HL-60 (cell line): ENCODE measurements around the gene NELFB.

Experiments used
- DNase-seq, 2 experiments: peaks; one replicate each; pipeline ENCODE4 v3.0.0-alpha.2; 2010 to 2020; ENCODE audit warnings: low read depth in 1 of 2, low spot score in 1 of 2
- H3K27ac ChIP-seq: fragments of 250-450 bp; sonication (Bioruptor Pico); replicated peaks from 2 replicates; pipeline ENCODE4 v1.5.1; 2020; ENCODE audit warnings: mild to moderate bottlenecking, moderate library complexity
- H3K27me3 ChIP-seq: fragments of 250-450 bp; sonication (Bioruptor Pico); 2 replicates; pipeline ENCODE4 v1.5.1; 2021; ENCODE audit warnings: mild to moderate bottlenecking, moderate library complexity; ENCODE audit not compliant: insufficient read depth, poor library complexity, severe bottlenecking
- H3K4me3 ChIP-seq: replicated peaks from 2 replicates; pipeline ENCODE4 v1.5.1; 2011; ENCODE audit warnings: mild to moderate bottlenecking, control low read depth, low read length; ENCODE audit not compliant: insufficient read depth
- CTCF ChIP-seq: IDR thresholded peaks from one replicate; pipeline ENCODE4 v1.5.1; 2011; ENCODE audit warnings: low read length, control low read depth, inconsistent platforms; ENCODE audit not compliant: insufficient read depth
- GABPA ChIP-seq: IDR thresholded peaks from 2 replicates; pipeline ENCODE4 v1.6.1; 2012; ENCODE audit warnings: low read depth
- POLR2AphosphoS5 ChIP-seq: IDR thresholded peaks from 2 replicates; pipeline ENCODE4 v1.6.1; 2012; ENCODE audit warnings: low read depth
- SPI1 ChIP-seq: IDR thresholded peaks from 2 replicates; pipeline ENCODE4 v1.6.1; 2012; ENCODE audit warnings: low read depth, mild to moderate bottlenecking, borderline replicate concordance
- long read RNA-seq: library from polyadenylated mRNA; unstranded; transcript quantifications from one replicate; pipeline ENCODE4 v2.0.0, GENCODE V29; 2020
- TF ChIP-seq, protein P1 (sequence below): IDR thresholded peaks from 2 replicates; pipeline ENCODE4 v1.6.1; 2012; ENCODE audit warnings: low read depth; ENCODE audit not compliant: insufficient replicate concordance

Gene NELFB
- long read RNA-seq, partial matches to known transcripts, result 16 of 19 reads
- long read RNA-seq, other reads (novel, unspliced or antisense), result 2 of 19 reads

DNA sequence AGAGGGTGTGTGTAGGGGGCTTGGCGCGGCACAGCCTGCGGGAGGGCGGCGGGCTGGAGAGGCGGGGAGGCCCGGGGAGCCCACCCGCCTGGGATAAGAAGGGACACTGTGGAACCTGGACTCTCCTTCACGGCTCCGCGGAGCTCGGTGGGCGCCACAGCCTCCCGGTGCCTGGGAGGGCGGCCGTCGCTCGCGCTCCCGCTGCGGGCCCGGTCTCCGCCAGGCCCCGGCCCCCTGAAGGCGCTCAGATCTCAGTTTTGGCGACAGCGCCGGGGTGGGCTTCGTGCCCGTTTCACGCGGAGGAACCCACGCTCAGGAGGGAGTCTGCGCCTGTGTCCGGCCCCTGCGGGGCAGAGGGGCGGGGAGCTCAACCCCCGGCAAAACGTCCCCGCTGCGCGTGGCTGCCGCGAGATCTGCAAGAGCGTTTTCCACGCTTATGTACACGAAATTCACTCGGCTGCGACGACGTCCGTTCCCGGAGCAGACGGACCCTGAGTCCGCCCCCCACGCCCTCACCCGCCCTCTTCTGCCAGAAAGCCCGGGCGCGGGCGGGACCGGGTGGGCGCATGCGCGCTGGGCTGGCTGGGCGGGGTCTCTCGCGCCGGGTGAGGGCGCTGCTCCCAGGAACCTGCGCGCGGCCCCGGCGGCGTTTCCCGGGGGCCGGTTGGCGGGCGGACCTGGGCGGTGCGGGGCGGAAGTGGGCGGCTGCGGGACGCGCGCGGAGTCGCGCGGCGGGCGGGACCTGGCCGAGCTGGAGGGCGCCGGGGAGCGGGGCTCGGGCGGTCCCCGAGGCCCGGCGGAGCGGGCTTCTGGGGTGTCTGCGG lies at the start of gene NELFB:
Gene NELFB (plus strand): TSS at position 704 of the 824 bp plus-strand sequence.
- Histone ChIP-seq H3K27ac (peak within 1 kb of the TSS; percentile 61), H3K27me3 (no peaks in the 10 kb centered on the region), H3K4me3 (peak within 1 kb of the TSS; percentile 96)
- TF ChIP-seq GABPA (peak; percentile 88), POLR2AphosphoS5 (no peak; the same call in 1 of the 2 replicates)
- peak; percentile 82 to 90 for DNase-seq

DNA sequence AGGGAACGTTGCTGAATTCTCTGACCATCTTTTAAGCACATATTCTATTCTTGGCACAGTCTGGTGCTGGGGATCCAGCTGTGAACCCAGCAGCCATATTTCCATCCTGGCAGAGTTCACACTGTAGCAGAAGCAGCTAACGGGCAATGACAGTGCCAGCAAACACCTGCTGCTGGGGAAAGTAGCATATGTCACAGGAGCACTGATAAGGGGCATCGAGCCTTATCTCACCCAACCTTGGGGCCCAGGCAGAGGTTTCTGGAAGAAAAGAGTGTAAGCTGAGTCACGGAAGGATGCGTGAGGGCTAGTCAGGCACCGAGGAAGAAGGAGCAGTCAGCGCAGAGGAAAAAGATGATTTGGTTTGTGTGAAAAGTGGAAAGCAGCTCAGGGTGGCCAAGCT lies 48.5 kb upstream of the NELFB start:
- peak overlapping the region; percentile 80 for H3K27ac ChIP-seq

GRCh38 chr9:137211532-137211931 lies 43.6 kb upstream of the NELFB start:
- peak; percentile 63 for TF ChIP-seq POLR2AphosphoS5
- TF ChIP-seq, protein P1, sequence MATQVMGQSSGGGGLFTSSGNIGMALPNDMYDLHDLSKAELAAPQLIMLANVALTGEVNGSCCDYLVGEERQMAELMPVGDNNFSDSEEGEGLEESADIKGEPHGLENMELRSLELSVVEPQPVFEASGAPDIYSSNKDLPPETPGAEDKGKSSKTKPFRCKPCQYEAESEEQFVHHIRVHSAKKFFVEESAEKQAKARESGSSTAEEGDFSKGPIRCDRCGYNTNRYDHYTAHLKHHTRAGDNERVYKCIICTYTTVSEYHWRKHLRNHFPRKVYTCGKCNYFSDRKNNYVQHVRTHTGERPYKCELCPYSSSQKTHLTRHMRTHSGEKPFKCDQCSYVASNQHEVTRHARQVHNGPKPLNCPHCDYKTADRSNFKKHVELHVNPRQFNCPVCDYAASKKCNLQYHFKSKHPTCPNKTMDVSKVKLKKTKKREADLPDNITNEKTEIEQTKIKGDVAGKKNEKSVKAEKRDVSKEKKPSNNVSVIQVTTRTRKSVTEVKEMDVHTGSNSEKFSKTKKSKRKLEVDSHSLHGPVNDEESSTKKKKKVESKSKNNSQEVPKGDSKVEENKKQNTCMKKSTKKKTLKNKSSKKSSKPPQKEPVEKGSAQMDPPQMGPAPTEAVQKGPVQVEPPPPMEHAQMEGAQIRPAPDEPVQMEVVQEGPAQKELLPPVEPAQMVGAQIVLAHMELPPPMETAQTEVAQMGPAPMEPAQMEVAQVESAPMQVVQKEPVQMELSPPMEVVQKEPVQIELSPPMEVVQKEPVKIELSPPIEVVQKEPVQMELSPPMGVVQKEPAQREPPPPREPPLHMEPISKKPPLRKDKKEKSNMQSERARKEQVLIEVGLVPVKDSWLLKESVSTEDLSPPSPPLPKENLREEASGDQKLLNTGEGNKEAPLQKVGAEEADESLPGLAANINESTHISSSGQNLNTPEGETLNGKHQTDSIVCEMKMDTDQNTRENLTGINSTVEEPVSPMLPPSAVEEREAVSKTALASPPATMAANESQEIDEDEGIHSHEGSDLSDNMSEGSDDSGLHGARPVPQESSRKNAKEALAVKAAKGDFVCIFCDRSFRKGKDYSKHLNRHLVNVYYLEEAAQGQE, result no peak
- Histone ChIP-seq H3K27ac (no peak overlapping the region), H3K4me3 (no peak overlapping the region), H3K27me3 (no peaks in the 10 kb centered on the region)
- no peak for DNase-seq

More for the DNA sequence above, 48.5 kb upstream of the NELFB start:
- H3K4me3 ChIP-seq, result peak overlapping the region; percentile 96
- DNase-seq, result no peak
- TF ChIP-seq CTCF (no peak), GABPA (no peak), POLR2AphosphoS5 (0 out of 2 replicates have a peak, but pooled peaks have one; percentile 6), SPI1 (no peak)
- TF ChIP-seq, protein P1, result no peak
- H3K27me3 ChIP-seq, result no peaks in the 10 kb centered on the region

DNA sequence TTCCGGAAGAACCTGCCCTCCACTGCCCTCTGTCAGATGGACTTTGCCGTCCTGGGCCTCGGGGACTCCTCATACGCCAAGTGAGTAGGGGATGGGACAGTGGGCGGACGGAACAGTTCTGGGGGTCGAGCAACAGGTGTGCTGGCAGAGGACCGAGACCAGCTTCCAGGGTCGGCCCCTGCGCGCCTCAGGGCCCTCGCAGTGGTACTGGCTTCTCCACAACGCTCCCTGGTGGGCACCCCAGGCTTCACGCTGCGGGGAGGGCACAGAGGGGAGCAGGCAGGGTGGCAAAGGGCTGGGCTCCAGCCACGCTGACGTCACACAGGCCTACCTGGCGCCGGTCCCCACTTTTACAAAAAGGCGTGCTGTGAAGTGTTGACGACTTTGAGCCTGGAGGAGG lies 42.6 kb upstream of the NELFB start:
- H3K4me3 ChIP-seq, result no peak overlapping the region
- no peak for DNase-seq
- TF ChIP-seq, protein P1, result no peak
- TF ChIP-seq POLR2AphosphoS5 (no peak), CTCF (no peak), GABPA (no peak), SPI1 (no peak)
- H3K27me3 ChIP-seq, result no peaks in the 10 kb centered on the region
- no peak overlapping the region for H3K27ac ChIP-seq
